Dendritic cell treated with granulocyte-macrophage colony-stimulating factor and Interleukin-4, amounts not matched to agents 40 ng/mL and 50 ng/mL, for 4 days (primary cell): Measurements from ENCODE around the gene R3HDM4.
"Not testable (repeated sequence)": the region's sequence is repeated elsewhere in the genome, so short reads cannot be mapped to it uniquely, and the experiment has no call there.

Source experiments
- H3K27ac Mint-ChIP-seq: one replicate; pipeline ENCODE4 v1.8.0; 2022; ENCODE audit warnings: mild to moderate bottlenecking, mixed read lengths
- H3K27me3 Mint-ChIP-seq: one replicate; pipeline ENCODE4 v1.8.0; 2022; ENCODE audit warnings: mild to moderate bottlenecking, mixed read lengths
- H3K36me3 Mint-ChIP-seq: one replicate; pipeline ENCODE4 v1.8.0; 2022; ENCODE audit warnings: low read depth, mixed read lengths
- H3K4me1 Mint-ChIP-seq: one replicate; pipeline ENCODE4 v1.8.0; 2022; ENCODE audit warnings: low read depth, mixed read lengths
- H3K4me3 Mint-ChIP-seq: one replicate; pipeline ENCODE4 v1.8.0; 2022; ENCODE audit warnings: mild to moderate bottlenecking, moderate library complexity, mixed read lengths
- H3K9me3 Mint-ChIP-seq: one replicate; pipeline ENCODE4 v1.8.0; 2022; ENCODE audit warnings: mixed read lengths
- intact Hi-C: fragments of 100-400 bp; cut with micrococcal nuclease; formaldehyde crosslinking; loops from one replicate; pipeline ENCODE4 v1.15.0; 2022

The R3HDM4 gene

GRCh38 chr19:853614-854220 is 59.3 kb downstream of the R3HDM4 start:
- H3K4me1 Mint-ChIP-seq, result peaks cover 40% of the 10 kb centered on the region
- H3K9me3 Mint-ChIP-seq, intact Hi-C loops, H3K36me3 Mint-ChIP-seq, H3K27ac Mint-ChIP-seq: not testable (repeated sequence)
- H3K4me3 Mint-ChIP-seq, result peak overlapping the region; percentile 23
- peaks cover 28% of the 10 kb centered on the region for H3K27me3 Mint-ChIP-seq

DNA sequence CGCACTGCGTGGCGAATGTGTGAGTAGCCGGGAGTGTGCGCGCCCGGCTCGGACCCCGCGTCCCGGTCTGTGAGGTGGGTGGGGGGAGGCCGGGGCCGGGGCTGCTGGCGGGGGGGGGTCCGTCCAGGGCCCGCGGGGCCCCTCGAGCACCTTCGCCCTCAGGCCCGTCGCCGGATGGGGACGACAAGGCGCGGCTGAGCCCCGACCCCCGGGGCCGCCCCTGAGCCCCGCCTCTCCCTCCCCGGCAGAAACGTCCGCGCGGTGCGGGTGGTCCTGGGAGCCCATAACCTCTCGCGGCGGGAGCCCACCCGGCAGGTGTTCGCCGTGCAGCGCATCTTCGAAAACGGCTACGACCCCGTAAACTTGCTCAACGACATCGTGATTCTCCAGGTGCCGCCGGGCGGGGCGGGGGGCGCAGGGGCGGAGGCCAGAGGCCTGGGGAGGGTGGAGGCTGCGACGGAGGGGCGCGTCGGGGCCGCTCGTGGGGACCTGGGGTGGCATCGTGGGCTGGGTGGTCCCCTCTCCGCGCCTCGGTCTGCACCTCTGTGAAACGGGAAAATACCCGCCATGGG is 59.9 kb downstream of the R3HDM4 start:
- Mint-ChIP-seq H3K4me3 (no peak overlapping the region), H3K36me3 (no peaks in the 10 kb centered on the region), H3K4me1 (peaks cover 40% of the 10 kb centered on the region), H3K27ac (no peak overlapping the region), H3K9me3 (no peaks in the 10 kb centered on the region), H3K27me3 (peaks cover 35% of the 10 kb centered on the region)
- intact Hi-C loops, result no loop called here

DNA sequence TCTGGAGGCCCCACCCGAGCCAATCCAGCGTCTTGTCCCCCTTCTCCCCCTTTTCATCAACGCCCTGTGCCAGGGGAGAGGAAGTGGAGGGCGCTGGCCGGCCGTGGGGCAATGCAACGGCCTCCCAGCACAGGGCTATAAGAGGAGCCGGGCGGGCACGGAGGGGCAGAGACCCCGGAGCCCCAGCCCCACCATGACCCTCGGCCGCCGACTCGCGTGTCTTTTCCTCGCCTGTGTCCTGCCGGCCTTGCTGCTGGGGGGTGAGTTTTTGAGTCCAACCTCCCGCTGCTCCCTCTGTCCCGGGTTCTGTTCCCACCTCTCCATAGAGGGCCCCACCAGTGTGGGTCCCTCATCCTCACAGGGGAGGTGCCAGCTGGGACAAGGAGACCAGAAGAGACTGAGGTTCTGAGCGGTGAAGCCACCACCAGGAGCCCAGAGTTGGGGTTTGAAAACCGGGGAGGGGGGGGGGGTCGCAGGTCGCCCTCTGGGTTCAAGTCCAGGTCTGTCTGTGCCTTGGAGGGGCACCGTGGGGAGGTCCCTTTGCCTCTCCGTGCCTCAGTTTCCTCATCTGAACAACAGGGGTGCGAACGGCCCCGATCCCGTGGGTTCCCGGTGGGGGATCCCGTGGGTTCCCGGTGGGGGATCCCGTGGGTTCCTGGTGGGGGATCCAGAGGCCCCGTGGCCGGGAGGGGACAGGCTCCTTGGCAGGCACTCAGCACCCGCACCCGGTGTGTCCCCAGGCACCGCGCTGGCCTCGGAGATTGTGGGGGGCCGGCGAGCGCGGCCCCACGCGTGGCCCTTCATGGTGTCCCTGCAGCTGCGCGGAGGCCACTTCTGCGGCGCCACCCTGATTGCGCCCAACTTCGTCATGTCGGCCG is 60.6 kb downstream of the R3HDM4 start, which contains the start of gene ELANE:
TSS of gene ELANE (plus strand) at position 168 of the 878 bp plus-strand sequence. CDS start at position 194, 26 bp downstream.
- H3K4me3 Mint-ChIP-seq, result peak within 1 kb of the TSS; percentile 4
- peaks cover 40% of the 10 kb centered on the region for H3K4me1 Mint-ChIP-seq
- intact Hi-C loops, result no loop called here
- no peaks in the 10 kb centered on the region for H3K9me3 Mint-ChIP-seq
- H3K27me3 Mint-ChIP-seq, result peaks cover 41% of the 10 kb centered on the region
- no peak within 1 kb of the TSS for H3K27ac Mint-ChIP-seq
- H3K36me3 Mint-ChIP-seq, result no peaks in the 10 kb centered on the region

DNA sequence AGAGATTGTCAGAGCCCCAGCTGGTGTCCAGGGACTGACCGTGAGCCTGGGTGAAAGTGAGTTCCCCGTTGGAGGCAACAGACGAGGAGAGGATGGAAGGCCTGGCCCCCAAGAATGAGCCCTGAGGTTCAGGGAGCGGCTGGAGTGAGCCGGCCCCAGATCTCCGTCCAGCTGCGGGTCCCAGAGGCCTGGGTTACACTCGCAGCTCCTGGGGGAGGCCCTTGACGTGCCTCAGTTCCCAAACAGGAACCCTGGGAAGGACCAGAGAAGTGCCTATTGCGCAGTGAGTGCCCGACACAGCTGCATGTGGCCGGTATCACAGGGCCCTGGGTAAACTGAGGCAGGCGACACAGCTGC is 62.1 kb downstream of the R3HDM4 start:
- peak overlapping the region; percentile 53 for H3K27ac Mint-ChIP-seq
- no peaks in the 10 kb centered on the region for H3K9me3 Mint-ChIP-seq
- no peaks in the 10 kb centered on the region for H3K36me3 Mint-ChIP-seq
- peaks cover 55% of the 10 kb centered on the region for H3K27me3 Mint-ChIP-seq
- no peak overlapping the region for H3K4me3 Mint-ChIP-seq
- intact Hi-C loops, result no loop called here
- H3K4me1 Mint-ChIP-seq, result peaks cover 45% of the 10 kb centered on the region

DNA sequence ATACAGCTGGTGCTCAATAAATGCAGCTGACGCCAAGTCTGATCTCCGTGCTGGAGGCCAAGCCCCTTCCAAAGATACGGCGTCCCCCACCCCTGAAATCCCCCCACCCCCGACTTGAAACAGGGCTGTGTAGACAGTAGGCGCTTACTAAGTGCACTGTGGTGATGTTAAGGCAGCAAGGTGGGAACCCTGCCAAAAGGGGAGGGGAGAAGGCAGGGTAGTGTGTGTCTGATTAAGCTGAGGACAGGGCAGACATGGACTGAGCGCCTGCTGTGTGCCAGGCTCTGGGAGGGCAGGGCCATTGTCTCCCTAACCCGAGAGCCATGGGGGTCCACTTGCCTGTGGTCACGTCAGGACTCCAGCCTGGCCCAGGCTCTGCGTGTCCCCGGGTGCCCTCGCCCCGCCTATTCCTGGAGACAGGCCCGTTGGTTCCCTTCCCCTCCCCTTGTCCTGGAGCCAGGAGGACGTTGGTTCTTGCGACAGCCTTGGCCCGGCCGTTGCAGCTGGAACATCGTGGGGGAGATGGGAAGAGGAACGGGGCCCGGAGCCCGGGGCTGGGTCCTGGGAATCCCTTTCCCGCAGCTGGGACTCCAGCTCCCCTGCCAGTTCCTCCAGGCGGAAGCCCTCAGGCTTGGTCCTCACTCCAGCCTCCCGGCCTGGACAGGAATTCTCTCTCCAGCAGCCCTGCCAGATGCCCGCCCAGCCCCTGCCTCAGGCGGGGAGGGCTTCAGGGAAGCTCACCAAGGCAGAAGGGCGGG is 62.6 kb downstream of the R3HDM4 start:
- H3K9me3 Mint-ChIP-seq, result no peaks in the 10 kb centered on the region
- peak overlapping the region; percentile 23 for H3K4me3 Mint-ChIP-seq
- H3K27ac Mint-ChIP-seq, result peak overlapping the region; percentile 53
- H3K27me3 Mint-ChIP-seq, result peaks cover 61% of the 10 kb centered on the region
- intact Hi-C loops, result no loop called here
- peaks cover 50% of the 10 kb centered on the region for H3K4me1 Mint-ChIP-seq
- H3K36me3 Mint-ChIP-seq, result no peaks in the 10 kb centered on the region

DNA sequence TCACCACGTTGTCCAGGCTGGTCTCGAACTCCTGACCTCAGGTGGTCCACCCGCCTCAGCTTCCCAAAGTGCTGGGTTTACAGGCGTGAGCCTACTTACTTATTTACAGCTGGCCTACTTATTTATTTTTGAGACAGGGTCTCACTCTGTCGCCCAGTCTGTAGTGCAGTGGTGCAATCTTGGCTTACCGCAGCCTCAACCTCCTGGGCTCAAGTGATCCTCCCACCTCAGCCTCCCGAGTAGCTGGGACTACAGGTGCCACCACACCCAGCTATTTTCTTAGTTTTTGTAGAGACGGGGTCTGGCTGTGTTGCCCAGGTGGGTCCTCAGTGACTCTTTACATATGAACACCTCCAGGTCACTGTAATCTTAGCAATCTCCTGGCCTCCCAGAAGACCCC is 63.8 kb downstream of the R3HDM4 start:
- H3K9me3 Mint-ChIP-seq, intact Hi-C loops, H3K4me3 Mint-ChIP-seq, H3K27ac Mint-ChIP-seq, H3K36me3 Mint-ChIP-seq: not testable (repeated sequence)
- H3K27me3 Mint-ChIP-seq, result peaks cover 72% of the 10 kb centered on the region
- H3K4me1 Mint-ChIP-seq, result peaks cover 63% of the 10 kb centered on the region

DNA sequence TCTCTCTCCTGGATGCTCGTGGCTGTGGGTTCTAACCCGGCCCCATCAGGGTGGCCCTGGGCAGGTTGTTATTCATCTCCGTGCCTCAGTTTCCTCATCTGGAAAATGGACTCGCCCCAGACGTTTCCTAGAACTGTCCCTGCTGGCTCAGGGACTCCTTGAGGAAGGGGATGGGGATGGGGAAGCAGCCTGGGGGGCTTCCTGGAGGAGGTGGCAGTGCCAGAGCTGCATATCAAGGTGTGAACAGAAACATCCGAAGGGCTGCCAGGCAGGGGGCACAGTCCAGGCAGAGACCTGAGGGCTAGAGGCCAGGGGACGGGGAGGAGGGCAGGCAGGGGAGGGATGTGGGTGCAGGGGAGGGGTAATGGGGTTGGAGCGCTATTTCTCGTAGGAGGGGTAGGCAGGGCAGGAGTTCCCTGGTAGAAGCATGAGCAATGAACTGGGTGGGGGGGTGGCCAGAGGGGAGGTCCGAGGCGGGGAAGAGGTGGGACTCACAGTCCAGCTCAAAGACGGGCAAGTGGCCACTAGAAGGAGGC is 64.6 kb downstream of the R3HDM4 start:
- no peaks in the 10 kb centered on the region for H3K36me3 Mint-ChIP-seq
- no peak overlapping the region for H3K4me3 Mint-ChIP-seq
- peaks cover 73% of the 10 kb centered on the region for H3K27me3 Mint-ChIP-seq
- peaks cover 68% of the 10 kb centered on the region for H3K4me1 Mint-ChIP-seq
- intact Hi-C loops, result no loop called here
- no peaks in the 10 kb centered on the region for H3K9me3 Mint-ChIP-seq
- no peak overlapping the region for H3K27ac Mint-ChIP-seq
